Vagina (tissue), 2 donors: ENCODE results near the gene ASXL2. TPM values are rescaled to one million over a fixed set of nuclear protein-coding genes. Genes with fewer than 3 reads are reported as not detected.

ENCODE experiments used
- DNase-seq, 2 donors: peaks; one replicate each; pipeline ENCODE4 v3.0.0-alpha.2; 2017; ENCODE audit errors: extremely low spot score in 2 of 2
- H3K27ac ChIP-seq: fragments of 200-600 bp; sonication (generic); one replicate; pipeline ENCODE4 v1.5.1; 2019
- H3K27me3 ChIP-seq: fragments of 200-600 bp; sonication (generic); one replicate; pipeline ENCODE4 v1.5.1; 2019
- H3K36me3 ChIP-seq, 2 donors: fragments of 200-600 bp; sonication (generic); one replicate each; pipeline ENCODE4 v1.5.1; 2017 to 2019
- H3K4me1 ChIP-seq: fragments of 200-600 bp; sonication (generic); one replicate; pipeline ENCODE4 v1.5.1; 2019
- H3K4me3 ChIP-seq, 2 donors: fragments of 200-600 bp; sonication (generic); 1 replicate in 1 of 2; 2 replicates in 1 of 2; pipeline ENCODE4 v1.5.1; 2016 to 2019
- H3K9me3 ChIP-seq: fragments of 200-600 bp; sonication (generic); one replicate; pipeline ENCODE4 v1.5.1; 2019
- CTCF ChIP-seq, 3 experiments: fragments of 450-650 bp in 2 of 3; fragments of 200-600 bp in 1 of 3; sonication (generic) in 1 of 3; IDR thresholded peaks; one replicate each; pipeline ENCODE4 v1.5.1; 2017 to 2019; ENCODE audit warnings: antibody characterized with exemption in 3 of 3, mild to moderate bottlenecking in 2 of 3, moderate library complexity in 2 of 3
- POLR2A ChIP-seq, 2 donors: fragments of 450-650 bp; IDR thresholded peaks; one replicate each; pipeline ENCODE4 v1.6.1; 2017; ENCODE audit warnings: antibody characterized with exemption in 2 of 2, mild to moderate bottlenecking in 2 of 2, moderate library complexity in 2 of 2
- POLR2AphosphoS5 ChIP-seq, 2 donors: sonication (generic); formaldehyde crosslinking; IDR thresholded peaks; one replicate each; pipeline ENCODE4 v1.9.0; 2017; ENCODE audit warnings: antibody characterized with exemption in 2 of 2, mild to moderate bottlenecking in 2 of 2, low read depth in 1 of 2; ENCODE audit not compliant: insufficient read depth in 1 of 2
- intact Hi-C: fragments of 100-400 bp; cut with DNase I; formaldehyde crosslinking; loops from one replicate; pipeline ENCODE4 v1.15.1; 2023
- total RNA-seq: library from RNA; depleted of rRNA; stranded (reverse); fragments of >200 nt; gene quantifications from one replicate; pipeline ENCODE4 v1.2.3, GENCODE V29; 2016

Gene ASXL2
- total RNA-seq, 1 donor from 2014 or later: 16.2 TPM

GRCh38 chr2:25842155-25842554 lies 36.1 kb downstream of the ASXL2 start:
- Histone ChIP-seq H3K4me1 (no peaks in the 10 kb centered on the region), H3K9me3 (no peaks in the 10 kb centered on the region), H3K36me3 (peaks cover 0 to 9% of the 10 kb centered on the region in 2 donors), H3K4me3 (no peak overlapping the region), H3K27me3 (no peaks in the 10 kb centered on the region), H3K27ac (no peak overlapping the region)
- DNase-seq: no peak
- intact Hi-C loops: no loop called here
- no peak for TF ChIP-seq POLR2AphosphoS5 (IDR thresholded peaks at IDR 0.05; ENCODE audit: insufficient read depth in 1 of 2, low read depth in 1 of 2)
- TF ChIP-seq POLR2A (IDR thresholded peaks at IDR 0.05): no peak
- no peak for TF ChIP-seq CTCF (IDR thresholded peaks at IDR 0.05)

- DNase-seq: no peak
- peaks cover 8% of the 10 kb centered on the region for H3K4me1 ChIP-seq
- TF ChIP-seq CTCF (IDR thresholded peaks at IDR 0.05): no peak
- no peak for TF ChIP-seq POLR2A (IDR thresholded peaks at IDR 0.05)
- no peak for TF ChIP-seq POLR2AphosphoS5 (IDR thresholded peaks at IDR 0.05; ENCODE audit: insufficient read depth in 1 of 2, low read depth in 1 of 2)
- no peak overlapping the region for H3K27ac ChIP-seq
- H3K4me3 ChIP-seq: no peak overlapping the region
- H3K36me3 ChIP-seq: peaks cover 0 to 16% of the 10 kb centered on the region in 2 donors
- no peaks in the 10 kb centered on the region for H3K9me3 ChIP-seq
- intact Hi-C loops: no loop called here
- no peaks in the 10 kb centered on the region for H3K27me3 ChIP-seq
Observed at GRCh38 chr2:25838152-25838756, 40.0 kb downstream of the ASXL2 start.

- H3K4me1 ChIP-seq: peaks cover 8% of the 10 kb centered on the region
- no peak for DNase-seq
- TF ChIP-seq CTCF (IDR thresholded peaks at IDR 0.05) (no peak), POLR2A (IDR thresholded peaks at IDR 0.05) (no peak), POLR2AphosphoS5 (IDR thresholded peaks at IDR 0.05; ENCODE audit: insufficient read depth in 1 of 2, low read depth in 1 of 2) (no peak)
- intact Hi-C loops: no loop called here
- no peaks in the 10 kb centered on the region for H3K27me3 ChIP-seq
- no peak overlapping the region for H3K4me3 ChIP-seq
- H3K27ac ChIP-seq: no peak overlapping the region
- H3K36me3 ChIP-seq: peaks cover 0 to 21% of the 10 kb centered on the region in 2 donors
- peaks cover 4% of the 10 kb centered on the region for H3K9me3 ChIP-seq
Observed at GRCh38 chr2:25835906-25836305, 42.4 kb downstream of the ASXL2 start.

- DNase-seq: no peak
- no peaks in the 10 kb centered on the region for H3K27me3 ChIP-seq
- no peak overlapping the region for H3K27ac ChIP-seq
- TF ChIP-seq POLR2AphosphoS5 (IDR thresholded peaks at IDR 0.05; ENCODE audit: insufficient read depth in 1 of 2, low read depth in 1 of 2) (no peak), CTCF (IDR thresholded peaks at IDR 0.05) (no peak), POLR2A (IDR thresholded peaks at IDR 0.05) (no peak)
- H3K36me3 ChIP-seq: peaks cover 0 to 18% of the 10 kb centered on the region in 2 donors
- intact Hi-C loops: no loop called here
- H3K4me3 ChIP-seq: no peak overlapping the region
- peaks cover 4% of the 10 kb centered on the region for H3K9me3 ChIP-seq
- H3K4me1 ChIP-seq: peaks cover 16% of the 10 kb centered on the region
Observed at GRCh38 chr2:25833566-25833965, 44.7 kb downstream of the ASXL2 start.

- Histone ChIP-seq H3K4me3 (no peak overlapping the region), H3K36me3 (peaks cover 0 to 18% of the 10 kb centered on the region in 2 donors), H3K9me3 (peaks cover 4% of the 10 kb centered on the region), H3K4me1 (peaks cover 16% of the 10 kb centered on the region), H3K27ac (no peak overlapping the region), H3K27me3 (no peaks in the 10 kb centered on the region)
- no peak for TF ChIP-seq CTCF (IDR thresholded peaks at IDR 0.05)
- no peak for TF ChIP-seq POLR2AphosphoS5 (IDR thresholded peaks at IDR 0.05; ENCODE audit: insufficient read depth in 1 of 2, low read depth in 1 of 2)
- TF ChIP-seq POLR2A (IDR thresholded peaks at IDR 0.05): no peak
- DNase-seq: no peak
- intact Hi-C loops: no loop called here
Observed at GRCh38 chr2:25832897-25833296, 45.4 kb downstream of the ASXL2 start.
